ENCODE data around the gene ARAP1. TPM values are rescaled to one million over a fixed set of nuclear protein-coding genes. Genes with fewer than 3 reads are reported as not detected.

ARAP1 gene
- total RNA-seq, 2 donors from 2014 or later = 81.7 to 93.4 TPM

- H3K36me3 Mint-ChIP-seq (ENCODE audit: insufficient read depth in 2 of 2) = no peaks in the 10 kb centered on the region
- H3K27me3 Mint-ChIP-seq (ENCODE audit: low read depth) = no peaks in the 10 kb centered on the region
- peaks cover 79% of the 10 kb centered on the region for H3K4me1 Mint-ChIP-seq (ENCODE audit: low read depth)
Measured at GRCh38 chr11:72740562-72741428, 11.4 kb downstream of the ARAP1 start.

DNA sequence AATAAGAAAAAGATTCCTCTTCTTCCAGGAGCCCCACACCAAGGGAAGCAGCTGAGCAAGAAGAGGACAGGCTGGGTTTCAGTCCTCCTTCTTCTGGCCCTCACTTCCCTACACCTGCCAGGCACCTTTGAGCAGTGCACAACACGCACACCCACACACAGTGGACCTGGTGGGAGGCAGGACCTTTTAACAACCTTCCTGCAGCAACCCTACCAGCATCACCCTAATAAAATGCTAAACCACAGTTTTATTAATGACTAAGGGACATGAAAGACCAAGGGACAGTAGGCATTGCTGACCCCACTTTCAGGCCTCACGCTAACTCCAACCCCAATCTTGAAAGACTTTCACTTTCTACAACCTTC, 12.2 kb downstream of the ARAP1 start:
- H3K4me1 Mint-ChIP-seq (ENCODE audit: low read depth) = peaks cover 82% of the 10 kb centered on the region
- H3K9me3 Mint-ChIP-seq = no peaks in the 10 kb centered on the region
- H3K27me3 Mint-ChIP-seq (ENCODE audit: low read depth) = no peaks in the 10 kb centered on the region
- ATAC-seq (replicated peaks in 1 of 2) = no peak
- H3K27ac Mint-ChIP-seq = peak overlapping the region; percentile 81
- peak overlapping the region; percentile 26 to 34 for H3K4me3 Mint-ChIP-seq
- no peaks in the 10 kb centered on the region for H3K36me3 Mint-ChIP-seq (ENCODE audit: insufficient read depth in 2 of 2)
- DNase-seq = no peak

More at GRCh38 chr11:72740562-72741428, 11.4 kb downstream of the ARAP1 start:
- DNase-seq (no peak), ATAC-seq (replicated peaks in 1 of 2) (no peak)
- H3K9me3 Mint-ChIP-seq = no peaks in the 10 kb centered on the region
- H3K4me3 Mint-ChIP-seq = peak overlapping the region; percentile 30 to 48
- H3K27ac Mint-ChIP-seq = peak overlapping the region; percentile 64

- ATAC-seq (replicated peaks in 1 of 2) = no peak
Measured at GRCh38 chr11:72739240-72740059, 12.8 kb downstream of the ARAP1 start.

DNA sequence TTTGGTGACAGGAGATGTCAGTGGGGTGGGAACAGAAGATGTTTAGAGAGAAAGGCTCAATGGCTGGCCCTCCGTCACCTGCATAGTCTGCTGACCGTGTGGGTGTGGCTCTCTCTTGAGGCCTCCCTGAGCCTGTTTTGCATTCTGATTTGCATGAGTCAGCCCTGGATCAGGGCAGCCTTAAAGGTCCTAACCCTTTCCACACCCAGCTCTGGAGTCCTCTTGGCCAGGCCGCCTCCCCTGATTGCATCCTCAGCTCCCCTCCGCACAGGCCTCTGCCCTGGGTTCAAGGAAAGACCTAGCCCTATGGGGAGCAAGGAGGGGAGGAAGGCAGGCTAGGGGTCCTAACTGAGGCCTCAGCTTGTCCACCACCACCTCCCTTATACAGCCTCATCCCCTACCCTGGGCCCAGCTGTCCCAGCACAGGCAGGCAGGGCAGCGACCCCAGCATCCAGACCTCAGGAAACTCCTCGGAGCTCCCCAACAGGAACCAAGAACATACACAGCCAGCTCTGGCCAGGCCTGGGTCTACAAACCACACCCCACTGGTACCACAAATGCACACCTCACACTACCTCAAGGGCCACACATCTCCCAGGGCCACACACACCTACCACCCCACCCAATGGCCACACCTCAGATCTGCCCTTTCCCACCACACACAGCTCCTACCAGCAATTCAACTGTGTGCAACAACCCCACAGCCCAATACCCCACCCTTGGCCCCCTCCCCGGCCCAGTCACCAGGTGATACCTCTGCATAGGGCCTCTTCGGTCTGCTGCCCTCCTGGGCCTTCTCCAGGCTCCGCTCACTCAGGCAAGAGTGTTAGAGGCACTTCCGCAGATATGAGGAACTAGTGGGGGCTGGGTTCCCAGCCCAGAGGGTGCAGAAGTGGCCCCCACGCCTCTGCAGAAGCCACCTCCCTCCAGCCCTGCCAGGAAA, 13.7 kb downstream of the ARAP1 start:
- H3K4me1 Mint-ChIP-seq (ENCODE audit: low read depth) = peaks cover 69% of the 10 kb centered on the region
- H3K36me3 Mint-ChIP-seq (ENCODE audit: insufficient read depth in 2 of 2) = no peaks in the 10 kb centered on the region
- DNase-seq = no peak
- no peaks in the 10 kb centered on the region for H3K9me3 Mint-ChIP-seq
- ATAC-seq (replicated peaks in 1 of 2) = no peak
- no peaks in the 10 kb centered on the region for H3K27me3 Mint-ChIP-seq (ENCODE audit: low read depth)
- H3K4me3 Mint-ChIP-seq = peak overlapping the region; percentile 4 to 55
- H3K27ac Mint-ChIP-seq = peak overlapping the region; percentile 93

More at GRCh38 chr11:72739240-72740059, 12.8 kb downstream of the ARAP1 start:
- no peaks in the 10 kb centered on the region for H3K9me3 Mint-ChIP-seq
- no peaks in the 10 kb centered on the region for H3K27me3 Mint-ChIP-seq (ENCODE audit: low read depth)
- DNase-seq = no peak
- H3K27ac Mint-ChIP-seq = peak overlapping the region; percentile 81
- H3K4me1 Mint-ChIP-seq (ENCODE audit: low read depth) = peaks cover 79% of the 10 kb centered on the region
- peak overlapping the region; percentile 26 to 34 for H3K4me3 Mint-ChIP-seq
- no peaks in the 10 kb centered on the region for H3K36me3 Mint-ChIP-seq (ENCODE audit: insufficient read depth in 2 of 2)

DNA sequence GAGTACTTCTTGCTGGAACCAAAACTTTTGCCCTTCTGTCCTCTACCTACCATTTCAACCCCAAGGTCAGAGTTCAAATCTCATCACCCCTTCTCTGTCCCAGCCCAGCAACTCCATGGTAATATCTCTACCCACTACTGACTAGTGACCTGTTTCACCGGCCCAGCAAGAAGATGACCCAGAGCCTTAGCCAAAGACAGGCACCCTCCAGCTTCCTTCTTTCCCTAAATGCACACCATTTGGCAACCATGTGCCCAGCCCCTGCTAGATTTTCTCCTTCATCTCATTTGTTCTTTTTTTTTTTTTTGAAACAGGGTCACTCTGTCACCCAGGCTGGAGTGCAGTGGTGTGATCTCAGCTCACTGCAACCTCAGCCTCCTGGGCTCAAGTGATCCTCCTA, 14.9 kb downstream of the ARAP1 start:
- Mint-ChIP-seq H3K27me3 (ENCODE audit: low read depth) (no peaks in the 10 kb centered on the region), H3K9me3 (no peaks in the 10 kb centered on the region), H3K4me3 (peak overlapping the region; percentile 55 to 61), H3K4me1 (ENCODE audit: low read depth) (peaks cover 71% of the 10 kb centered on the region), H3K27ac (peak overlapping the region; percentile 93), H3K36me3 (ENCODE audit: insufficient read depth in 2 of 2) (peaks cover 0 to 2% of the 10 kb centered on the region in 2 donors)
- DNase-seq = no peak
- ATAC-seq (replicated peaks in 1 of 2) = no peak

GRCh38 chr11:72736452-72737069, 15.6 kb downstream of the ARAP1 start:
- ATAC-seq (replicated peaks in 1 of 2) = peak; percentile 91 to 93
- Mint-ChIP-seq H3K9me3 (no peaks in the 10 kb centered on the region), H3K4me1 (ENCODE audit: low read depth) (peaks cover 63% of the 10 kb centered on the region), H3K36me3 (ENCODE audit: insufficient read depth in 2 of 2) (peaks cover 0 to 2% of the 10 kb centered on the region in 2 donors), H3K27ac (peak overlapping the region; percentile 93), H3K27me3 (ENCODE audit: low read depth) (no peaks in the 10 kb centered on the region), H3K4me3 (peak overlapping the region; percentile 55 to 61)
- peak; percentile 75 to 81 for DNase-seq

DNA sequence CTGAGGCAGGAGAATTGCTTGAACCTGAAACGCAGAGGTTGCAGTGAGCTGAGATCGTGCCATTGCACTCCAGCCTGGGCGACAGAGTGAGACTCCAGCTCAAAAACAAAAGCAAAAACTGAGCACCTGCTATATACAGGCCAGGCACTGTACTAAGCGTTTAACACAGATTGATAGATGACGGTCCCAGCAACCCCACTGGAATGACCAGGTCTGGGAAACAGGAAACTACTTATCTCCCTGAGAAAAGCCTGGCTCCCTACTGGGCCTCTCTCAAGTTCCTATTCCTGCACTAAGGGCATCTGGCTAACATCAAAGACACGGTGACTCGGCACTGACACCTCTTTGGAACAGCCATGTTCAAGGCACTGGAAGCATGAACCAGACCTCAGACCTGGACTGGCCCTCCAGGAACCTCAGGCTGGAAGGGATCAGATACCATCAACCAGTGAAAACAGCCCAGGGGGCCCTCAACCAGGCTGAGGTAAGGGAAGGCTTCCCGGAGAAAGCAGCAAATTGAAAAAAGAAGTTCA, 16.6 kb downstream of the ARAP1 start:
- Mint-ChIP-seq H3K9me3 (no peaks in the 10 kb centered on the region), H3K4me1 (ENCODE audit: low read depth) (peaks cover 53% of the 10 kb centered on the region), H3K27me3 (ENCODE audit: low read depth) (no peaks in the 10 kb centered on the region), H3K36me3 (ENCODE audit: insufficient read depth in 2 of 2) (peaks cover 2 to 4% of the 10 kb centered on the region in 2 donors), H3K4me3 (peak overlapping the region in 1 of 2 donors; percentile 14), H3K27ac (no peak overlapping the region)
- DNase-seq (no peak), ATAC-seq (replicated peaks in 1 of 2) (no peak)

DNA sequence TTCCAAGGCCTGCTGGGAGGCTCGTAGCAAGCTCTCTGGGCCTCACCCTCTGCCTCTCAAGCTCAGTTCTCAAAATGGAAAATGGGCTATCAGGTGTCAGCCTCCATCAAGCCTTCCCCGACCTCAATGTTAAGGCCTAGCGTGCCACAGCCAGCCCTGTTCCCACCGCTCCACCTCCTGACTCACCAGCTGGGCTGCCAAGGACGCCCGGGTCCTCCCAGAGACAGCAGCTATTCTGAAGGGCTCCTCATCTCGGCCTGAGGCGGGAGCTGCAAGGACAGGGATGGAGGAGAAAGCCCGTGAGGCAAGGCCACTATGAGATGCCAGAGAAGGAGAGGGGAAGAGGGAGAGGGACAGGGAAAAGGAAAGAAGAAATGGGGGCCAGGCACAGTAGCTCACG, 19.9 kb downstream of the ARAP1 start:
- Mint-ChIP-seq H3K36me3 (ENCODE audit: insufficient read depth in 2 of 2) (peaks cover 2 to 4% of the 10 kb centered on the region in 2 donors), H3K4me1 (ENCODE audit: low read depth) (peaks cover 22% of the 10 kb centered on the region), H3K4me3 (no peak overlapping the region), H3K9me3 (no peaks in the 10 kb centered on the region), H3K27me3 (ENCODE audit: low read depth) (no peaks in the 10 kb centered on the region), H3K27ac (no peak overlapping the region)
- DNase-seq (no peak), ATAC-seq (replicated peaks in 1 of 2) (no peak)

GRCh38 chr11:72730737-72731136, 21.5 kb downstream of the ARAP1 start:
- no peaks in the 10 kb centered on the region for H3K27me3 Mint-ChIP-seq (ENCODE audit: low read depth)

DNA sequence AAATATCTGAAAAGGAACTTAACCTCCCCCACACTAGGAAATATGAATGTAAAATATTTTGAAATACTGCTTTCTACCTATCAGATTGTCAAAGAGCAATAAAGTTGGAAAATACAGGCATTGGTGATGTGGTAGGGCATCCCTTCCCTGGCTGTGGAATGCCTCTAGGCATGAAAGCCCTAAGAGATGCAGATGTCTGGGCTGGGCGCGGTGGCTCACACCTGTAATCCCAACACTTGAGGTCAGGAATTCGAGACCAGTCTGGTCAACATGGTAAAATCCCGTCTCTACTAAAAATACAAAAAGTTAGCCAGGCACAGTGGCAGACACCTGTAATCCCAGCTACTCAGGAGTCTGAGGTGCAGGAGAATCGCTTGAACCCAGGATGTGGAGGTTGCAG, 22.0 kb downstream of the ARAP1 start:
- DNase-seq (no peak), ATAC-seq (replicated peaks in 1 of 2) (no peak)
- Mint-ChIP-seq H3K27me3 (ENCODE audit: low read depth) (no peaks in the 10 kb centered on the region), H3K36me3 (ENCODE audit: insufficient read depth in 2 of 2) (peaks cover 2 to 4% of the 10 kb centered on the region in 2 donors), H3K4me3 (no peak overlapping the region), H3K9me3 (no peaks in the 10 kb centered on the region), H3K27ac (no peak overlapping the region), H3K4me1 (ENCODE audit: low read depth) (peaks cover 11% of the 10 kb centered on the region)

More at GRCh38 chr11:72730737-72731136, 21.5 kb downstream of the ARAP1 start:
- H3K27ac Mint-ChIP-seq = no peak overlapping the region
- peaks cover 8% of the 10 kb centered on the region for H3K4me1 Mint-ChIP-seq (ENCODE audit: low read depth)
- no peak for ATAC-seq (replicated peaks in 1 of 2)
- H3K36me3 Mint-ChIP-seq (ENCODE audit: insufficient read depth in 2 of 2) = peaks cover 2 to 4% of the 10 kb centered on the region in 2 donors
- no peaks in the 10 kb centered on the region for H3K9me3 Mint-ChIP-seq
- DNase-seq = no peak
- no peak overlapping the region for H3K4me3 Mint-ChIP-seq

GRCh38 chr11:72727521-72727920, 24.7 kb downstream of the ARAP1 start:
- peaks cover 23% of the 10 kb centered on the region for H3K4me1 Mint-ChIP-seq (ENCODE audit: low read depth)
- H3K9me3 Mint-ChIP-seq = no peaks in the 10 kb centered on the region
- no peaks in the 10 kb centered on the region for H3K27me3 Mint-ChIP-seq (ENCODE audit: low read depth)
- H3K27ac Mint-ChIP-seq = peak overlapping the region; percentile 96
- DNase-seq = no peak
- H3K4me3 Mint-ChIP-seq = no peak overlapping the region
- ATAC-seq (replicated peaks in 1 of 2) = no peak
- H3K36me3 Mint-ChIP-seq (ENCODE audit: insufficient read depth in 2 of 2) = peaks cover 0 to 4% of the 10 kb centered on the region in 2 donors
